H9 (cell line): ENCODE measurements around the gene IGSF11. TPM values are rescaled to one million over a fixed set of nuclear protein-coding genes. Genes with fewer than 3 reads are reported as not detected.

Source experiments
- DNase-seq: peaks from one replicate; pipeline ENCODE4 v3.0.0-alpha.2; 2017
- H2AFZ ChIP-seq: one replicate; pipeline ENCODE4 v1.6.1; 2013; ENCODE audit warnings: mild to moderate bottlenecking, low read length, control low read depth, moderate library complexity
- H2AK5ac ChIP-seq: 2 replicates; pipeline ENCODE4 v1.6.1; 2013; ENCODE audit warnings: low read length, control low read depth, mixed read lengths; ENCODE audit not compliant: insufficient read length
- H2BK120ac ChIP-seq: one replicate; pipeline ENCODE4 v1.6.1; 2013; ENCODE audit warnings: low read depth, mild to moderate bottlenecking, low read length, control low read depth, inconsistent platforms; ENCODE audit not compliant: poor library complexity, severe bottlenecking
- H2BK12ac ChIP-seq: 2 replicates; pipeline ENCODE4 v1.6.1; 2013; ENCODE audit warnings: low read length, control low read depth, mixed read lengths, low read depth; ENCODE audit not compliant: insufficient read length
- H2BK15ac ChIP-seq: 2 replicates; pipeline ENCODE4 v1.6.1; 2013; ENCODE audit warnings: low read depth, low read length, control low read depth
- H2BK20ac ChIP-seq: one replicate; pipeline ENCODE4 v1.6.1; 2013; ENCODE audit warnings: low read depth, mild to moderate bottlenecking, low read length, control low read depth, inconsistent platforms; ENCODE audit not compliant: poor library complexity, severe bottlenecking
- H2BK5ac ChIP-seq: 2 replicates; pipeline ENCODE4 v1.6.1; 2013; ENCODE audit warnings: low read length, control low read depth, mixed read lengths; ENCODE audit not compliant: insufficient read length
- H3K14ac ChIP-seq: 2 replicates; pipeline ENCODE4 v1.6.1; 2013; ENCODE audit warnings: low read length, control low read depth; ENCODE audit not compliant: insufficient read depth
- H3K18ac ChIP-seq: 2 replicates; pipeline ENCODE4 v1.6.1; 2013; ENCODE audit warnings: low read depth, mild to moderate bottlenecking, mixed read lengths, low read length, control low read depth; ENCODE audit not compliant: insufficient read length
- H3K23ac ChIP-seq: 2 replicates; pipeline ENCODE4 v1.6.1; 2013; ENCODE audit warnings: low read length, control low read depth, mixed read lengths, low read depth; ENCODE audit not compliant: insufficient read length
- H3K23me2 ChIP-seq: 2 replicates; pipeline ENCODE4 v1.6.1; 2013; ENCODE audit warnings: low read depth, mild to moderate bottlenecking, mixed read lengths, low read length, control low read depth; ENCODE audit not compliant: insufficient read length, poor library complexity, severe bottlenecking
- H3K27ac ChIP-seq: 2 replicates; pipeline ENCODE4 v1.5.1; 2013; ENCODE audit warnings: low read length, control low read depth, mixed read lengths, low read depth; ENCODE audit not compliant: insufficient read length
- H3K27me3 ChIP-seq: 2 replicates; pipeline ENCODE4 v1.6.1; 2013; ENCODE audit warnings: low read length, control low read depth, inconsistent platforms; ENCODE audit not compliant: insufficient read depth
- H3K4ac ChIP-seq: 2 replicates; pipeline ENCODE4 v1.6.1; 2013; ENCODE audit warnings: low read depth, mild to moderate bottlenecking, control low read depth, inconsistent platforms, low read length, moderate library complexity
- H3K4me1 ChIP-seq: 2 replicates; pipeline ENCODE4 v1.6.1; 2013; ENCODE audit warnings: low read length, control low read depth, inconsistent platforms; ENCODE audit not compliant: insufficient read depth
- H3K4me2 ChIP-seq: 2 replicates; pipeline ENCODE4 v1.6.1; 2013; ENCODE audit warnings: low read length, control low read depth, mixed read lengths; ENCODE audit not compliant: insufficient read length, insufficient read depth
- H3K56ac ChIP-seq: 2 replicates; pipeline ENCODE4 v1.6.1; 2013; ENCODE audit warnings: low read depth, mild to moderate bottlenecking, mixed read lengths, low read length, control low read depth; ENCODE audit not compliant: insufficient read length
- H3K79me1 ChIP-seq: 2 replicates; pipeline ENCODE4 v1.6.1; 2013; ENCODE audit warnings: low read depth, mild to moderate bottlenecking, moderate library complexity, low read length, control low read depth, inconsistent platforms; ENCODE audit not compliant: insufficient read depth, poor library complexity, severe bottlenecking
- H3K79me2 ChIP-seq: 2 replicates; pipeline ENCODE4 v1.6.1; 2013; ENCODE audit warnings: low read length, control low read depth, inconsistent platforms; ENCODE audit not compliant: insufficient read depth
- H3K9ac ChIP-seq: 2 replicates; pipeline ENCODE4 v1.6.1; 2013; ENCODE audit warnings: low read length, control low read depth, mixed read lengths; ENCODE audit not compliant: insufficient read length; ENCODE audit errors: extremely low read depth
- H3K9me3 ChIP-seq: one replicate; pipeline ENCODE4 v1.6.1; 2013; ENCODE audit warnings: low read depth, low read length, inconsistent platforms; ENCODE audit not compliant: control insufficient read depth
- H3T11ph ChIP-seq: one replicate; pipeline ENCODE4 v1.6.1; 2013; ENCODE audit warnings: mild to moderate bottlenecking, low read length, control low read depth, inconsistent platforms
- H4K20me1 ChIP-seq: one replicate; pipeline ENCODE4 v1.6.1; 2013; ENCODE audit not compliant: control insufficient read depth, insufficient read length, insufficient read depth
- H4K5ac ChIP-seq: 2 replicates; pipeline ENCODE4 v1.6.1; 2013; ENCODE audit warnings: low read depth, mild to moderate bottlenecking, mixed read lengths, low read length, control low read depth; ENCODE audit not compliant: insufficient read length
- H4K8ac ChIP-seq: replicated peaks from 2 replicates; pipeline ENCODE4 v1.6.1; 2013; ENCODE audit warnings: low read length, control low read depth, mixed read lengths, low read depth; ENCODE audit not compliant: insufficient read length
- H4K91ac ChIP-seq: 2 replicates; pipeline ENCODE4 v1.6.1; 2013; ENCODE audit warnings: low read depth, mild to moderate bottlenecking, moderate library complexity, mixed read lengths, low read length, control low read depth; ENCODE audit not compliant: insufficient read length
- H3K27ac Mint-ChIP-seq, 3 experiments: 2 replicates in 2 of 3; 3 replicates in 1 of 3; pipeline ENCODE4 v1.8.0; 2020 to 2021; ENCODE audit warnings: mixed read lengths in 3 of 3, mild to moderate bottlenecking in 1 of 3, moderate library complexity in 1 of 3
- H3K27me3 Mint-ChIP-seq: 2 replicates; pipeline ENCODE4 v1.8.0; 2021; ENCODE audit warnings: low read depth, mild to moderate bottlenecking, moderate library complexity, mixed read lengths
- H3K36me3 Mint-ChIP-seq, 3 experiments: 2 replicates in 2 of 3; 3 replicates in 1 of 3; pipeline ENCODE4 v1.8.0; 2020 to 2021; ENCODE audit warnings: low read depth in 3 of 3, mixed read lengths in 3 of 3; ENCODE audit not compliant: insufficient read depth in 1 of 3
- H3K4me1 Mint-ChIP-seq, 2 experiments: 2 replicates each; pipeline ENCODE4 v1.8.0; 2020; ENCODE audit warnings: mixed read lengths in 2 of 2
- H3K4me3 Mint-ChIP-seq, 2 experiments: 2 replicates in 1 of 2; 3 replicates in 1 of 2; pipeline ENCODE4 v1.8.0; 2020 to 2021; ENCODE audit warnings: mild to moderate bottlenecking in 2 of 2, mixed read lengths in 2 of 2, moderate library complexity in 1 of 2
- H3K9me3 Mint-ChIP-seq, 2 experiments: 2 replicates in 1 of 2; 3 replicates in 1 of 2; pipeline ENCODE4 v1.8.0; 2020; ENCODE audit warnings: mild to moderate bottlenecking in 2 of 2, mixed read lengths in 2 of 2, moderate library complexity in 1 of 2
- WGBS: extraction: QIAGEN DNeasy Blood & Tissue Kit; methylation state at CpG from one replicate; pipeline ENCODE4 v1.1.7; 2013; ENCODE audit warnings: missing lambda C conversion rate, low lambda C conversion rate, mixed read lengths; ENCODE audit not compliant: insufficient read length; ENCODE audit errors: extremely low coverage; 5-methylcytosine and 5-hydroxymethylcytosine counted together
- total RNA-seq: library from RNA; stranded (reverse); gene quantifications from 2 replicates; pipeline ENCODE4 v1.2.1, GENCODE V29; 2021
- TF ChIP-seq, protein P1 (sequence below): fragments of 200-600 bp; sonication (generic); conservative IDR thresholded peaks from 3 replicates; pipeline ENCODE4 v1.8.0; 2021; ENCODE audit warnings: antibody characterized with exemption, mild to moderate bottlenecking

Gene IGSF11
- total RNA-seq, 1 experiment from 2014 or later = 1.6 TPM

DNA sequence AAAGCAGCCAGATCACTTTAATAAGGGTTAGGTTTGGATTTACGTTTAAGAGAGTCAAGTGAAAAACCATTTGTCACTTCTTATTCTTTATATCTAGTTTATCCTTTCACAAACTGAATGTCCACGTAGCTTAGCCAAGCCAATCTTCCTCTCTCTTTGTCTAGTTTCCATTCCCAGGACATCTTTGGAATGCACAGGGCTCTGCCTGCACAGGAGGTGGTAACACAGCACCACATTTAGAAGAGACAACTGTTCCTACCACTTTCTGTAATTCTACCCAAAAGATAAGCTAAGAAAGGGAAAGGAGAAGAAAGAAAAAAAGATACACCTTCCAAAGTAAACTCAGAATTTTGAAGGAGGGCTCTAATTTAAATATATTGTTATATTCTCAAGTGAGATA is 67.9 kb downstream of the IGSF11 start:
- Histone ChIP-seq H2BK15ac (no peak overlapping the region), H3K4me2 (no peak overlapping the region), H4K91ac (no peak overlapping the region), H2AK5ac (no peak overlapping the region), H2BK20ac (no peak overlapping the region), H3K4ac (no peak overlapping the region), H3K27me3 (no peaks in the 10 kb centered on the region), H4K5ac (no peak overlapping the region), H3K4me1 (no peaks in the 10 kb centered on the region), H4K8ac (no peak overlapping the region), H3K9me3 (no peaks in the 10 kb centered on the region), H3K23ac (no peak overlapping the region), H2BK120ac (no peak overlapping the region), H3K23me2 (no peaks in the 10 kb centered on the region), H3T11ph (no peak overlapping the region), H2AFZ (no peak overlapping the region), H4K20me1 (no peaks in the 10 kb centered on the region), H3K18ac (no peak overlapping the region), H3K9ac (no peak overlapping the region), H3K79me2 (no peaks in the 10 kb centered on the region), H3K27ac (no peak overlapping the region), H3K56ac (no peak overlapping the region), H2BK12ac (no peak overlapping the region), H2BK5ac (no peak overlapping the region), H3K14ac (no peak overlapping the region), H3K79me1 (no peaks in the 10 kb centered on the region)
- no peak for DNase-seq
- Mint-ChIP-seq H3K9me3 (no peaks in the 10 kb centered on the region), H3K27ac (no peak overlapping the region), H3K36me3 (no peaks in the 10 kb centered on the region), H3K4me3 (no peak overlapping the region), H3K4me1 (peaks cover 36 to 44% of the 10 kb centered on the region in 2 experiments), H3K27me3 (no peaks in the 10 kb centered on the region)
- TF ChIP-seq, protein P1, sequence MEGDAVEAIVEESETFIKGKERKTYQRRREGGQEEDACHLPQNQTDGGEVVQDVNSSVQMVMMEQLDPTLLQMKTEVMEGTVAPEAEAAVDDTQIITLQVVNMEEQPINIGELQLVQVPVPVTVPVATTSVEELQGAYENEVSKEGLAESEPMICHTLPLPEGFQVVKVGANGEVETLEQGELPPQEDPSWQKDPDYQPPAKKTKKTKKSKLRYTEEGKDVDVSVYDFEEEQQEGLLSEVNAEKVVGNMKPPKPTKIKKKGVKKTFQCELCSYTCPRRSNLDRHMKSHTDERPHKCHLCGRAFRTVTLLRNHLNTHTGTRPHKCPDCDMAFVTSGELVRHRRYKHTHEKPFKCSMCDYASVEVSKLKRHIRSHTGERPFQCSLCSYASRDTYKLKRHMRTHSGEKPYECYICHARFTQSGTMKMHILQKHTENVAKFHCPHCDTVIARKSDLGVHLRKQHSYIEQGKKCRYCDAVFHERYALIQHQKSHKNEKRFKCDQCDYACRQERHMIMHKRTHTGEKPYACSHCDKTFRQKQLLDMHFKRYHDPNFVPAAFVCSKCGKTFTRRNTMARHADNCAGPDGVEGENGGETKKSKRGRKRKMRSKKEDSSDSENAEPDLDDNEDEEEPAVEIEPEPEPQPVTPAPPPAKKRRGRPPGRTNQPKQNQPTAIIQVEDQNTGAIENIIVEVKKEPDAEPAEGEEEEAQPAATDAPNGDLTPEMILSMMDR = no peak
- no CpG with 5 or more reads among the region's 2 CpGs for WGBS
